Right lobe of liver (tissue), 6 donors: ENCODE measurements around the gene CNDP1. TPM values are rescaled to one million over a fixed set of nuclear protein-coding genes. Genes with fewer than 3 reads are reported as not detected.

Experiments used
- ATAC-seq, 4 donors: fragments of 200-7000 bp; cut with Tn5 transposase; one replicate each; pipeline ENCODE4 v1.9.1; 2020; ENCODE audit warnings: mild to moderate bottlenecking in 4 of 4, moderate library complexity in 4 of 4
- DNase-seq, 3 donors: peaks; one replicate each; pipeline ENCODE4 v3.0.0-alpha.2; 2020
- H3K27ac ChIP-seq, 3 donors: fragments of 200-600 bp; one replicate each; pipeline ENCODE4 v1.8.0; 2022
- H3K27me3 ChIP-seq, 2 donors: fragments of 200-600 bp; one replicate each; pipeline ENCODE4 v1.8.0; 2022
- H3K36me3 ChIP-seq, 4 donors: fragments of 200-600 bp; sonication (generic) in 1 of 4; one replicate each; pipeline versions ENCODE4 v1.5.1 to v1.8.0; 2017 to 2022; ENCODE audit warnings: control low read depth in 1 of 4
- H3K4me1 ChIP-seq, 4 donors: fragments of 200-600 bp; sonication (generic) in 1 of 4; one replicate each; pipeline versions ENCODE4 v1.5.1 to v1.8.0; 2017 to 2022; ENCODE audit warnings: control low read depth in 1 of 4
- H3K4me3 ChIP-seq, 3 donors: fragments of 200-600 bp; one replicate each; pipeline ENCODE4 v1.8.0; 2022
- H3K9me3 ChIP-seq, 4 donors: fragments of 200-600 bp; sonication (generic) in 1 of 4; one replicate each; pipeline versions ENCODE4 v1.5.1 to v1.8.0; 2017 to 2022; ENCODE audit warnings: control low read depth in 1 of 4
- CTCF ChIP-seq, 4 donors: fragments of 200-600 bp in 3 of 4; fragments of 450-650 bp in 1 of 4; IDR thresholded peaks; one replicate each; pipeline versions ENCODE4 v1.5.1 to v1.8.0; 2016 to 2022; ENCODE audit warnings: antibody characterized with exemption in 4 of 4, mild to moderate bottlenecking in 2 of 4
- POLR2A ChIP-seq: fragments of 450-650 bp; IDR thresholded peaks from one replicate; pipeline ENCODE4 v1.6.1; 2017; ENCODE audit warnings: antibody characterized with exemption, mild to moderate bottlenecking
- WGBS: methylation state at CpG from one replicate; pipeline ENCODE4 v1.1.6; 2018; ENCODE audit warnings: low coverage, low lambda C conversion rate; ENCODE audit not compliant: insufficient coverage; ENCODE audit errors: missing lambda C conversion rate; 5-methylcytosine and 5-hydroxymethylcytosine counted together
- intact Hi-C, 2 donors: fragments of 100-400 bp; cut with DNase I; formaldehyde crosslinking; loops; one replicate each; pipeline versions ENCODE4 v1.11.2 to v1.14.1; 2022
- total RNA-seq, 6 experiments: library from RNA; depleted of rRNA in 2 of 6; stranded (reverse); fragments of >200 nt in 2 of 6; fragmentation: NEBNext Ultra II Directional in 3 of 6; extraction: Animal tissue kit (Norgen Biotek cat#: 25700) in 3 of 6; gene quantifications; one replicate each; pipeline versions ENCODE4 v1.1.0 to v1.2.4, GENCODE V29; 2016 to 2023
- donor health status: DM: no; HTN: yes; CAD: no.
- donor health status: DM: no; HTN: no; CAD: no.
- donor health status: DM: no; HTN: no; CAD: no.
- donor health status: DM: no; HTN: yes; CAD: no.
- donor health status: DM: no; HTN: yes; CAD: no.

The CNDP1 gene
- total RNA-seq, 6 experiments from 2014 or later: 10.4 to 61.4 (median 28.4) TPM

GRCh38 chr18:74513883-74514205 is 20.5 kb upstream of the CNDP1 start:
- no peaks in the 10 kb centered on the region for H3K9me3 ChIP-seq
- no peaks in the 10 kb centered on the region for H3K27me3 ChIP-seq
- DNase-seq (peak in 1 of 3 donors; percentile 80), ATAC-seq (peak; percentile 38 to 73 (median 58))
- intact Hi-C loops: no loop called here
- no peak for TF ChIP-seq POLR2A
- no peak for TF ChIP-seq CTCF (IDR thresholded peaks at IDR 0.05)
- 14% methylated on average over 8 of the region's 8 CpGs for WGBS
- H3K36me3 ChIP-seq: peaks cover 7 to 70% (median 27%) of the 10 kb centered on the region in 4 donors
- H3K4me1 ChIP-seq: peaks cover 0 to 46% (median 18%) of the 10 kb centered on the region in 4 donors
- H3K4me3 ChIP-seq: no peak overlapping the region
- peak overlapping the region in 2 of 3 donors; percentile 40 to 45 for H3K27ac ChIP-seq

- peaks cover 7 to 70% (median 23%) of the 10 kb centered on the region in 4 donors for H3K36me3 ChIP-seq
- DNase-seq (peak in 1 of 3 donors; percentile 41), ATAC-seq (no peak)
- 21% methylated on average over 4 of the region's 18 CpGs for WGBS
- intact Hi-C loops: no loop called here
- no peak overlapping the region for H3K4me3 ChIP-seq
- peaks cover 0 to 46% (median 18%) of the 10 kb centered on the region in 4 donors for H3K4me1 ChIP-seq
- no peaks in the 10 kb centered on the region for H3K9me3 ChIP-seq
- no peak for TF ChIP-seq CTCF (IDR thresholded peaks at IDR 0.05)
- TF ChIP-seq POLR2A: no peak
- H3K27me3 ChIP-seq: no peaks in the 10 kb centered on the region
- no peak overlapping the region for H3K27ac ChIP-seq
Observed at GRCh38 chr18:74514860-74515495, 19.3 kb upstream of the CNDP1 start.

GRCh38 chr18:74515620-74516231 is 18.6 kb upstream of the CNDP1 start:
- peaks cover 3 to 70% (median 21%) of the 10 kb centered on the region in 4 donors for H3K36me3 ChIP-seq
- no peaks in the 10 kb centered on the region for H3K9me3 ChIP-seq
- ATAC-seq: peak; percentile 15 to 46 (median 34)
- H3K4me3 ChIP-seq: no peak overlapping the region
- peaks cover 0 to 46% (median 18%) of the 10 kb centered on the region in 4 donors for H3K4me1 ChIP-seq
- DNase-seq: peak in 2 of 3 donors; percentile 57 to 62
- intact Hi-C loops: no loop called here
- 100% methylated on average over 2 of the region's 13 CpGs for WGBS
- no peaks in the 10 kb centered on the region for H3K27me3 ChIP-seq
- peak overlapping the region in 2 of 3 donors; percentile 50 to 68 for H3K27ac ChIP-seq
- no peak for TF ChIP-seq POLR2A
- no peak for TF ChIP-seq CTCF (IDR thresholded peaks at IDR 0.05)

- Histone ChIP-seq H3K27me3 (no peaks in the 10 kb centered on the region), H3K36me3 (peaks cover 0 to 63% (median 18%) of the 10 kb centered on the region in 4 donors), H3K27ac (peak overlapping the region in 2 of 3 donors; percentile 50 to 68), H3K4me3 (no peak overlapping the region), H3K4me1 (peaks cover 0 to 46% (median 18%) of the 10 kb centered on the region in 4 donors), H3K9me3 (no peaks in the 10 kb centered on the region)
- ATAC-seq (peak; percentile 55 to 75 (median 61)), DNase-seq (peak in 2 of 3 donors; percentile 67 to 74)
- 56% methylated on average over 16 of the region's 35 CpGs for WGBS
- intact Hi-C loops: no loop called here
- no peak for TF ChIP-seq POLR2A
- no peak for TF ChIP-seq CTCF (IDR thresholded peaks at IDR 0.05)
Observed at GRCh38 chr18:74516271-74517235, 17.7 kb upstream of the CNDP1 start.
